Measurements from ENCODE around the gene UPF2.

- TF ChIP-seq EP300 (conservative IDR thresholded peaks at IDR 0.05; ENCODE audit: poor library complexity, severe bottlenecking) (no peak), EZH2 (IDR thresholded peaks at IDR 0.05; ENCODE audit: borderline replicate concordance, insufficient read depth, low read length, poor library complexity, severe bottlenecking) (no peak), CTCF (IDR thresholded peaks at IDR 0.05; ENCODE audit: poor library complexity, severe bottlenecking) (no peak), RAD21 (conservative IDR thresholded peaks at IDR 0.05) (no peak), MXI1 (conservative IDR thresholded peaks at IDR 0.05; ENCODE audit: poor library complexity, severe bottlenecking) (no peak), TAF1 (IDR thresholded peaks at IDR 0.05; ENCODE audit: low read depth) (no peak), REST (IDR thresholded peaks at IDR 0.05; ENCODE audit: borderline replicate concordance) (no peak), SMC3 (conservative IDR thresholded peaks at IDR 0.05; ENCODE audit: poor library complexity) (no peak)
These were observed 144.1 kb downstream of the UPF2 start for GRCh38 chr10:11898372-11899066.
